Measurements from ENCODE around the gene ABCA1. TPM values are rescaled to one million over a fixed set of nuclear protein-coding genes. Genes with fewer than 3 reads are reported as not detected.

ABCA1 gene
- total RNA-seq, 6 experiments from 2014 or later: 9.1 to 16.5 (median 9.4) TPM

DNA sequence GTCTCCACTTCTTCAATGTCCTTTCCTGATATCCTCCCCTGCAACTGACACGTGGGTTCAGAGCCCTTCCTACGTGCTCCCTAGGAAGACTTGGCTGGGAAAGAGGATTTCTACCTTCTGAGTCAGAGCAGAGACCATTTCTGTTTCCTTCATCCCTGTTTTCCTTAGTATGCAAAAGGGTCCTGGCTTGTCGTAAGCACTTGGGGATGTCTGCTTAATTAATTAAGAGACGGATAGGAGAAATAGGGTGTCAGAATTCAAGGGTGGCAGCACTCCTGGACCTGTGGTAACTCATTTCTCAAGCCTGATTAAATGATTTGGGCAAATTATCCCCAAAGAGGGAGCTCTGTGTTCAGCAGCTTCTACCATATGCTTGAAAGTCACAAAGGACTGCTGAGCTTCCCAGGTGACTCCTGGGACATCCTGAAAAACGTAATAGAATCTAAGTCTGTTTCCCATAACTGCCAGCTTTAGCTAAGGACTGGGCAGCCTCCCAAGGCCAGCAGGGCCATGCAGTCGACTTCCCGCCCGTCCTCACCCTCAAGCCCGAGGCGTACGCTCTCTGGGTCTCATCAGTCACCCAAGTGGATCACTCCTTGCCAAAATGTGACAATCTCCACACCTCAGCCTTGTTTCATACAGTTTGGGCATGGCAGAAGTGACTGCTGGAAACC is 20.5 kb downstream of the ABCA1 start:
- Mint-ChIP-seq H3K4me1 (ENCODE audit: low read depth) (peaks cover 79% of the 10 kb centered on the region), H3K36me3 (ENCODE audit: low read depth) (no peaks in the 10 kb centered on the region), H3K27me3 (ENCODE audit: insufficient read depth) (peaks cover 2% of the 10 kb centered on the region; the same call in 1 of the 2 replicates), H3K9me3 (no peaks in the 10 kb centered on the region), H3K27ac (peak overlapping the region; percentile 75), H3K4me3 (peak overlapping the region; percentile 56)
- TF ChIP-seq, protein P1, sequence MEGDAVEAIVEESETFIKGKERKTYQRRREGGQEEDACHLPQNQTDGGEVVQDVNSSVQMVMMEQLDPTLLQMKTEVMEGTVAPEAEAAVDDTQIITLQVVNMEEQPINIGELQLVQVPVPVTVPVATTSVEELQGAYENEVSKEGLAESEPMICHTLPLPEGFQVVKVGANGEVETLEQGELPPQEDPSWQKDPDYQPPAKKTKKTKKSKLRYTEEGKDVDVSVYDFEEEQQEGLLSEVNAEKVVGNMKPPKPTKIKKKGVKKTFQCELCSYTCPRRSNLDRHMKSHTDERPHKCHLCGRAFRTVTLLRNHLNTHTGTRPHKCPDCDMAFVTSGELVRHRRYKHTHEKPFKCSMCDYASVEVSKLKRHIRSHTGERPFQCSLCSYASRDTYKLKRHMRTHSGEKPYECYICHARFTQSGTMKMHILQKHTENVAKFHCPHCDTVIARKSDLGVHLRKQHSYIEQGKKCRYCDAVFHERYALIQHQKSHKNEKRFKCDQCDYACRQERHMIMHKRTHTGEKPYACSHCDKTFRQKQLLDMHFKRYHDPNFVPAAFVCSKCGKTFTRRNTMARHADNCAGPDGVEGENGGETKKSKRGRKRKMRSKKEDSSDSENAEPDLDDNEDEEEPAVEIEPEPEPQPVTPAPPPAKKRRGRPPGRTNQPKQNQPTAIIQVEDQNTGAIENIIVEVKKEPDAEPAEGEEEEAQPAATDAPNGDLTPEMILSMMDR (IDR thresholded peaks at IDR 0.05): no peak
- peak; percentile 58 for DNase-seq

DNA sequence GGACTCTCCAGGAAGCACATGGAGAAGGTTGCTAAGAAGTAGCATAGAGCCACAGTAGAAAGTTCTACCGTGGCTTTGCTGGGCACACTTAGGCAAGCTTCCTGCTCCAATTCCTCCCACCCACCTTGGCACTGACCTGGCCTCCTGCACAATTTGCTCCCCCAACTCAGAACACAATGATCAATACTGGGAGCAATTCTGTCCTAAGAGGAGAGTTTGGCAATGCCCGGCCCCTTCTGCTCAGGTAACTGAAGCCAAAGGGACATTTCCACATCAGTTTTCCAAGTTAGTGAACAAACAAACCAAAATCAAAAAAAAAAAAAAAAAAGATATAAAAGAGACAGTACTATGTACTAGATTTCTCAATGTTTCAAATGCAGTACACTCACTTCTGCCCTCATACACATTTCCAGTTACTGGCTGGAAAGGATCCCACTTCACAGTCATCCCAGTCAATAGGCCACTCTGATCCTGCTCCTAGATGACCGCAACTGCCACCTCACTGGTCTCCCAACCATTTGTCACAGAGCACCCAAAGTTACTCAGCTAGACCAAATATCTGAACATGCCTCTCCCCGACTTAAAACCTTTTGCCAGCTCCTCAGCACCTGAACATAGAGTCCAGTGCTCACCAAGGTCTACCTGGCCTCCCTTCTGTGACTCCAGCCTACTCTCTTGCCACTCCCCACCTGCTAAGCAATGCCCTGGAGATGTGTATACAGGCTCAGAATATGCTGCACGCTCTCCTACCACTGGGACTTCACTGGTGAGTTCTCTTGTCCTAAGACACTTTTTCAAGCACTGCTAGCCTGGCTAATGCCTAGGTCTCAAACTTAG is 21.3 kb downstream of the ABCA1 start:
- Mint-ChIP-seq H3K4me1 (ENCODE audit: low read depth) (peaks cover 79% of the 10 kb centered on the region), H3K36me3 (ENCODE audit: low read depth) (no peaks in the 10 kb centered on the region), H3K4me3 (peak overlapping the region; percentile 56), H3K27me3 (ENCODE audit: insufficient read depth) (peaks cover 2% of the 10 kb centered on the region; the same call in 1 of the 2 replicates), H3K27ac (peak overlapping the region; percentile 75), H3K9me3 (no peaks in the 10 kb centered on the region)
- TF ChIP-seq, protein P1 (IDR thresholded peaks at IDR 0.05): no peak
- DNase-seq: peak; percentile 85

GRCh38 chr9:104905931-104906330 is 22.0 kb downstream of the ABCA1 start:
- DNase-seq: no peak
- Mint-ChIP-seq H3K4me3 (no peak overlapping the region), H3K27me3 (ENCODE audit: insufficient read depth) (peaks cover 2% of the 10 kb centered on the region; the same call in 1 of the 2 replicates), H3K4me1 (ENCODE audit: low read depth) (peaks cover 72% of the 10 kb centered on the region), H3K27ac (no peak overlapping the region), H3K36me3 (ENCODE audit: low read depth) (no peaks in the 10 kb centered on the region), H3K9me3 (no peaks in the 10 kb centered on the region)
- TF ChIP-seq, protein P1 (IDR thresholded peaks at IDR 0.05): no peak

DNA sequence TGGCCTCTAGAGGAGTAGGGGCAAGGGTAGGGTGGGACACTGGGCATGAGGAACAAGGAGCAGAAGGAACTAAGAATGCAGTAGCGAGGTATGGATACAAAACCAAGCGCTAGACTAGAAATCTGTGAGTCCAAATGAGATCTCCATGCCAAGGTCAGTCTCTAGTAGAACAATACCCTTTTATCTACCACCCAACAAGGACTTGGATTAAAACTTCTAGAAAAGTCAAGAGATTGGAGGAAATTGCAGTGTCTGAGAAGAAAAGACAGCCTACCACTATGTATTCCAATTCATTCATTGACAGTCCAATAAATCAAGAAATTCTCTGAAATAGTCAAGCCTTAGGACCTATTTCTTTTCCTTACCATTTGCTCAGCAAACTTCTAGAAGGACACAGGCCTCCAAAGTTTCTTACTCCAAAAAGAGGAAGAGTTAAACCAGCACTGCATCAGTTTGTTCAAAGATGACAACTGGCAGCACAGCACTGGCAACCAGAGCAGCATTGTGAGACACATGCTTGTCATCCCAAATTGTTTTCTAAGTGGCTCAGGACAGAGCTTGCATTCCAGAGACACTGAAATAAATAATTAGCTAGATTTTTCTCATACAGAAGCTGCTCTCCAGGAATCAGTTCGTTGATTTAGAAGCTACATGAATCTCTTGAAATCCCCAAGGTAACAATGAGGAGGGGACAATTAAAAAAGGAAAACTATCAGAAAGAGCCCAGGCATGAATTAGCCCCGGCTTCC is 22.6 kb downstream of the ABCA1 start:
- H3K36me3 Mint-ChIP-seq (ENCODE audit: low read depth): no peaks in the 10 kb centered on the region
- no peak for DNase-seq
- TF ChIP-seq, protein P1 (IDR thresholded peaks at IDR 0.05): no peak

GRCh38 chr9:104903609-104904008 is 24.3 kb downstream of the ABCA1 start:
- Mint-ChIP-seq H3K4me3 (no peak overlapping the region), H3K36me3 (ENCODE audit: low read depth) (no peaks in the 10 kb centered on the region), H3K9me3 (no peaks in the 10 kb centered on the region), H3K27me3 (ENCODE audit: insufficient read depth) (peaks cover 2% of the 10 kb centered on the region; the same call in 1 of the 2 replicates), H3K27ac (no peak overlapping the region), H3K4me1 (ENCODE audit: low read depth) (peaks cover 49% of the 10 kb centered on the region)
- TF ChIP-seq, protein P1 (IDR thresholded peaks at IDR 0.05): no peak
- DNase-seq: peak; percentile 40

More for the DNA sequence above, 22.6 kb downstream of the ABCA1 start:
- Mint-ChIP-seq H3K9me3 (no peaks in the 10 kb centered on the region), H3K4me3 (no peak overlapping the region), H3K27ac (no peak overlapping the region; the same call in 1 of the 2 replicates), H3K4me1 (ENCODE audit: low read depth) (peaks cover 66% of the 10 kb centered on the region), H3K27me3 (ENCODE audit: insufficient read depth) (peaks cover 2% of the 10 kb centered on the region; the same call in 1 of the 2 replicates)
